Left ventricle myocardium inferior (tissue), 1 donor: Measurements from ENCODE around the gene NHSL1. TPM values are rescaled to one million over a fixed set of nuclear protein-coding genes. Genes with fewer than 3 reads are reported as not detected.

ENCODE experiments used
- DNase-seq: peaks from one replicate; pipeline ENCODE4 v3.0.0-alpha.2; 2020
- H3K27ac ChIP-seq: fragments of 200-600 bp; replicated peaks from 2 replicates; pipeline ENCODE4 v1.8.0; 2021
- H3K27me3 ChIP-seq: fragments of 200-600 bp; 2 replicates; pipeline ENCODE4 v1.8.0; 2021; ENCODE audit warnings: low read depth
- H3K36me3 ChIP-seq: fragments of 200-600 bp; 2 replicates; pipeline ENCODE4 v1.8.0; 2021
- H3K4me1 ChIP-seq: fragments of 200-600 bp; 2 replicates; pipeline ENCODE4 v1.8.0; 2021
- H3K4me3 ChIP-seq: fragments of 200-600 bp; 2 replicates; pipeline ENCODE4 v1.8.0; 2021; ENCODE audit warnings: mild to moderate bottlenecking, moderate library complexity
- H3K9me3 ChIP-seq: fragments of 200-600 bp; replicated peaks from 2 replicates; pipeline ENCODE4 v1.8.0; 2021
- CTCF ChIP-seq: fragments of 200-600 bp; IDR thresholded peaks from 2 replicates; pipeline ENCODE4 v1.8.0; 2021; ENCODE audit warnings: antibody characterized with exemption, mild to moderate bottlenecking, borderline replicate concordance
- intact Hi-C: fragments of 100-400 bp; cut with micrococcal nuclease; formaldehyde crosslinking; loops from one replicate; pipeline ENCODE4 v1.11.0; 2022
- total RNA-seq: library from RNA; stranded (reverse); fragmentation: NEBNext Ultra II Directional; extraction: Animal tissue kit (Norgen Biotek cat#: 25700); gene quantifications from one replicate; pipeline ENCODE4 v1.2.1, GENCODE V29; 2021
- donor health status: DM: no; HTN: yes; CAD: no; lungs with severe emphysema.

The NHSL1 gene
- total RNA-seq, 1 donor from 2014 or later: 44.7 TPM

- peaks cover 22% of the 10 kb centered on the region for H3K4me1 ChIP-seq
These were observed 48.3 kb downstream of the NHSL1 start for GRCh38 chr6:138451043-138451442.

DNA sequence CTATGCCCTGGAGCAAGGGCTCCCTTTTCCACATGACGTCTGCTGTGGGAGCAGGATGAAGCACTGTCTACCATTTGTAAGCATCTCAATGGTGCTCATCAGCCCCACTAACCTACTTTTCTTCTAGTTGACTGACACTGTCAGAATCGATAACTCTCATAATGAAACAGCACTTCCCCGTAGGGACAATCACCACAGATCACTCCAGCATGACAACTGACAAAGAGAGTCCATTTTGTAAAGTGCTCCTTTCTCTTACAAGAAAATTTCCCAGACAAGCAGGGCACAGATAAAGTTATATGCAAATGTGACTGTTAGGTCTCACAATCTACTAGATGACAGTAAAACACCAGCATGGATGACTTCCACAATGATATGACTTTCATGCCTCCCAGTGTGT, 48.8 kb downstream of the NHSL1 start:
- peaks cover 12% of the 10 kb centered on the region for H3K36me3 ChIP-seq

More at GRCh38 chr6:138451043-138451442, 48.3 kb downstream of the NHSL1 start:
- H3K27ac ChIP-seq: no peak overlapping the region
- intact Hi-C loops: no loop called here
- peaks cover 11% of the 10 kb centered on the region for H3K36me3 ChIP-seq
- H3K9me3 ChIP-seq: no peaks in the 10 kb centered on the region
- H3K4me3 ChIP-seq: no peak overlapping the region
- DNase-seq: no peak
- H3K27me3 ChIP-seq: no peaks in the 10 kb centered on the region
- no peak for TF ChIP-seq CTCF

DNA sequence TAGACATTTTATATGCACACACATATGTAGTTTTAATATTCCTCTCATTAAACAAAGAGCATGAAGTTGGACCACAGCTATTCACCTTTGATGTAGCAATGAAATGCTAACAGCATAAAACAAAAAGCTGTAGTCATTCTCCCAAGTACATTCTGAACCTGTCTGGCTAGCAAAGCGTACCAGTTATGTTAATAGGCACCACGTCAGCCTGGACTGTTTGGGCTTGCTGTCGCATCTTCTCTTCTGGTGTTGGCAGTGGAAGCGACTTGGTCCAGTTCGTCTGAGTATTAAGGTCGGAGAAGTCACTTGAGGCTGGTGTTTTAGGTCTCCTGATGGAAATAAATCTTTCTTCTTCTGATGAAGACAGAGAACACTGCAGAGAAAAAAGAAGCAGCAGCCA, 52.5 kb downstream of the NHSL1 start:
- no peak for TF ChIP-seq CTCF
- Histone ChIP-seq H3K36me3 (peaks cover 12% of the 10 kb centered on the region), H3K27me3 (no peaks in the 10 kb centered on the region), H3K9me3 (no peaks in the 10 kb centered on the region), H3K27ac (peak overlapping the region; percentile 4), H3K4me3 (no peak overlapping the region), H3K4me1 (peaks cover 14% of the 10 kb centered on the region)
- DNase-seq: no peak
- intact Hi-C loops: no loop called here

More for the DNA sequence above, 48.8 kb downstream of the NHSL1 start:
- Histone ChIP-seq H3K27ac (no peak overlapping the region), H3K4me1 (peaks cover 18% of the 10 kb centered on the region), H3K9me3 (no peaks in the 10 kb centered on the region), H3K27me3 (no peaks in the 10 kb centered on the region), H3K4me3 (no peak overlapping the region)
- no peak for DNase-seq
- intact Hi-C loops: no loop called here
- TF ChIP-seq CTCF: no peak

- Histone ChIP-seq H3K36me3 (peaks cover 10% of the 10 kb centered on the region), H3K4me3 (no peak overlapping the region), H3K27me3 (no peaks in the 10 kb centered on the region), H3K9me3 (no peaks in the 10 kb centered on the region), H3K4me1 (peaks cover 33% of the 10 kb centered on the region), H3K27ac (no peak overlapping the region)
- no peak for TF ChIP-seq CTCF
- DNase-seq: no peak
- intact Hi-C loops: no loop called here
These were observed 55.3 kb downstream of the NHSL1 start for GRCh38 chr6:138443979-138444378.

GRCh38 chr6:138442663-138443062, 56.6 kb downstream of the NHSL1 start:
- H3K9me3 ChIP-seq: no peaks in the 10 kb centered on the region
- peak overlapping the region; percentile 64 for H3K27ac ChIP-seq
- no peaks in the 10 kb centered on the region for H3K27me3 ChIP-seq
- peaks cover 10% of the 10 kb centered on the region for H3K36me3 ChIP-seq
- H3K4me1 ChIP-seq: peaks cover 41% of the 10 kb centered on the region
- DNase-seq: no peak
- intact Hi-C loops: no loop called here
- no peak for TF ChIP-seq CTCF
- H3K4me3 ChIP-seq: no peak overlapping the region

- no peak for TF ChIP-seq CTCF
- Histone ChIP-seq H3K4me1 (peaks cover 44% of the 10 kb centered on the region), H3K27me3 (no peaks in the 10 kb centered on the region), H3K9me3 (no peaks in the 10 kb centered on the region), H3K4me3 (peak overlapping the region; percentile 15), H3K27ac (peak overlapping the region; percentile 64), H3K36me3 (peaks cover 10% of the 10 kb centered on the region)
- DNase-seq: no peak
- intact Hi-C loops: no loop called here
These were observed 57.3 kb downstream of the NHSL1 start for GRCh38 chr6:138441965-138442364.
